ENCODE measurements around the gene AKAP6. TPM values are rescaled to one million over a fixed set of nuclear protein-coding genes. Genes with fewer than 3 reads are reported as not detected.

Gene AKAP6
- total RNA-seq, 3 donors from 2014 or later, result 1.1 to 9.1 (median 4.6) TPM

DNA sequence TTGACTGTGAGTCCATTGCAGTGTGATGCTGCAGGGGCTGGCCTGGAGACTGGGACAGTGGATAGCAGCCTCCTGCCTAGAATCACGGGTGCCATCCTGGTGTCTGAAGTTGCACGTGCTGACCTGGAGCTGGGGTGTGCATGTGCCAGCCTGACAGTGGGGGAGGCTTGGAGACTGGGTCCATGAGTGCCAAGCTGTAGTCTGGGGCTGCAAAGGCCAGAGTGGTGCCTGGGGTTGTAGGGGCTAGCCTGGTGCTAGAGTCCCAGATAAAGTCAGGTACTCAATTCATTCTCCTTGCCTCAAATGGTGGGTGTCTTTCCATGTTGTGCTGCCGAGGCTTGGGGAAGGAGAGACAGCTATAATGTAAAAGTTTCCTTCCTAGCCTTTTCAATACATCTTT, 427.7 kb downstream of the AKAP6 start:
- Histone ChIP-seq H3K4me3 (no peak overlapping the region), H3K4me1 (no peaks in the 10 kb centered on the region), H3K36me3 (no peaks in the 10 kb centered on the region), H3K9me3 (peaks cover 0 to 10% of the 10 kb centered on the region in 2 donors), H3K27me3 (no peaks in the 10 kb centered on the region), H3K27ac (no peak overlapping the region)
- intact Hi-C loops (cut with DNase I; ENCODE audit: low total_unique reads), result no loop called here
- no peak for DNase-seq (ENCODE audit: low spot score in 2 of 2)
- no peak for TF ChIP-seq POLR2AphosphoS5 (IDR thresholded peaks at IDR 0.05)

GRCh38 chr14:32757568-32757967, 428.5 kb downstream of the AKAP6 start:
- TF ChIP-seq, protein P1, sequence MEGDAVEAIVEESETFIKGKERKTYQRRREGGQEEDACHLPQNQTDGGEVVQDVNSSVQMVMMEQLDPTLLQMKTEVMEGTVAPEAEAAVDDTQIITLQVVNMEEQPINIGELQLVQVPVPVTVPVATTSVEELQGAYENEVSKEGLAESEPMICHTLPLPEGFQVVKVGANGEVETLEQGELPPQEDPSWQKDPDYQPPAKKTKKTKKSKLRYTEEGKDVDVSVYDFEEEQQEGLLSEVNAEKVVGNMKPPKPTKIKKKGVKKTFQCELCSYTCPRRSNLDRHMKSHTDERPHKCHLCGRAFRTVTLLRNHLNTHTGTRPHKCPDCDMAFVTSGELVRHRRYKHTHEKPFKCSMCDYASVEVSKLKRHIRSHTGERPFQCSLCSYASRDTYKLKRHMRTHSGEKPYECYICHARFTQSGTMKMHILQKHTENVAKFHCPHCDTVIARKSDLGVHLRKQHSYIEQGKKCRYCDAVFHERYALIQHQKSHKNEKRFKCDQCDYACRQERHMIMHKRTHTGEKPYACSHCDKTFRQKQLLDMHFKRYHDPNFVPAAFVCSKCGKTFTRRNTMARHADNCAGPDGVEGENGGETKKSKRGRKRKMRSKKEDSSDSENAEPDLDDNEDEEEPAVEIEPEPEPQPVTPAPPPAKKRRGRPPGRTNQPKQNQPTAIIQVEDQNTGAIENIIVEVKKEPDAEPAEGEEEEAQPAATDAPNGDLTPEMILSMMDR (IDR thresholded peaks at IDR 0.05), result no peak
- no peak for TF ChIP-seq POLR2AphosphoS5 (IDR thresholded peaks at IDR 0.05)
- TF ChIP-seq POLR2A (IDR thresholded peaks at IDR 0.05), result no peak
- Histone ChIP-seq H3K27me3 (no peaks in the 10 kb centered on the region), H3K27ac (no peak overlapping the region), H3K36me3 (no peaks in the 10 kb centered on the region), H3K4me3 (no peak overlapping the region), H3K9me3 (peaks cover 0 to 10% of the 10 kb centered on the region in 2 donors), H3K4me1 (no peaks in the 10 kb centered on the region)
- DNase-seq (ENCODE audit: low spot score in 2 of 2), result no peak
- intact Hi-C loops (cut with DNase I; ENCODE audit: low total_unique reads), result no loop called here

GRCh38 chr14:32761381-32761968, 432.4 kb downstream of the AKAP6 start:
- TF ChIP-seq, protein P1 (IDR thresholded peaks at IDR 0.05), result no peak
- TF ChIP-seq POLR2AphosphoS5 (IDR thresholded peaks at IDR 0.05) (no peak), POLR2A (IDR thresholded peaks at IDR 0.05) (no peak)
- no peaks in the 10 kb centered on the region for H3K9me3 ChIP-seq
- intact Hi-C loops (cut with DNase I; ENCODE audit: low total_unique reads), result no loop called here
- H3K27me3 ChIP-seq, result no peaks in the 10 kb centered on the region
- H3K36me3 ChIP-seq, result no peaks in the 10 kb centered on the region
- no peak overlapping the region for H3K4me3 ChIP-seq
- no peaks in the 10 kb centered on the region for H3K4me1 ChIP-seq
- no peak for DNase-seq (ENCODE audit: low spot score in 2 of 2)
- H3K27ac ChIP-seq, result no peak overlapping the region

GRCh38 chr14:32762886-32763285, 433.8 kb downstream of the AKAP6 start:
- no peak for DNase-seq (ENCODE audit: low spot score in 2 of 2)
- no peaks in the 10 kb centered on the region for H3K27me3 ChIP-seq
- H3K36me3 ChIP-seq, result no peaks in the 10 kb centered on the region
- TF ChIP-seq POLR2AphosphoS5 (IDR thresholded peaks at IDR 0.05) (no peak), POLR2A (IDR thresholded peaks at IDR 0.05) (no peak)
- intact Hi-C loops (cut with DNase I; ENCODE audit: low total_unique reads), result no loop called here
- H3K4me3 ChIP-seq, result no peak overlapping the region
- no peaks in the 10 kb centered on the region for H3K4me1 ChIP-seq
- H3K9me3 ChIP-seq, result no peaks in the 10 kb centered on the region
- H3K27ac ChIP-seq, result no peak overlapping the region

DNA sequence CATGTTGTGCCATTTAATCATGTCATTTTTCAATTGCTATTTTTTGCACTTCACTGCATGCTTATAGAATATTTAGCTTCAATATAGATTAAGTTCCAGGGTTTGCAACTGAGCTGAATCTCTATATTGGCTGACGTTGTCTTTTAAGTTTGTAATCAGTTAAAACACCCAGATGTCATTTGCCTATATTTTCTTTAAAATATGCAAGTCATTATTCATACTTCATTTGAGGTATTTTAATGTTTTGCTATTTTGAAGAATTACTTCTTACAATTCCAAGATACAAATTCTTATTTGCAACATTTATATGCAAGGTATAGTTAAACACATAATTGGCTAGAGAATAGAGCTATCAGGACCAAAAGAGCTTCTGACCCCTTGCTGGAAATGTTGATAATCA, 434.6 kb downstream of the AKAP6 start:
- Histone ChIP-seq H3K27ac (no peak overlapping the region), H3K27me3 (no peaks in the 10 kb centered on the region), H3K36me3 (no peaks in the 10 kb centered on the region), H3K4me3 (no peak overlapping the region), H3K9me3 (no peaks in the 10 kb centered on the region), H3K4me1 (no peaks in the 10 kb centered on the region)
- TF ChIP-seq POLR2A (IDR thresholded peaks at IDR 0.05), result no peak
- DNase-seq (ENCODE audit: low spot score in 2 of 2), result no peak
- intact Hi-C loops (cut with DNase I; ENCODE audit: low total_unique reads), result no loop called here

DNA sequence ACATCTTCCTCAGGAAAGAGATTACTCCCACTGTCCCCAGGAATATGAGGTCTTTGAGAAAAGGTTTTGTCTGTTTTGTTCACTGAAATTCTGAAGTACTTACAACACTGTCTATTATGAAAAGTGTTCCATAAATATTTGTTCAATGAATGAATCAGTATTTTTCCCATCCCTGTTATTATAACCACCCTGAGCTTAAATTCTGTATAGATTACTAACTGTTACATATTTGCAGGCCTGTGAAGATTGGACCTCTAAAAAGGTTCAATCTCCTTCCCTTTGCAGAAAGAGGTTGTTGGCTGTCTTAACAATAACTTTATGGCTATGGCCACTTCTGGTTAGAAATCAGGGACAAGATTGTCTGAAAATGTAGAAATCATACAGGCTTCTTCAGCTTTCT, 435.0 kb downstream of the AKAP6 start:
- Histone ChIP-seq H3K9me3 (no peaks in the 10 kb centered on the region), H3K36me3 (no peaks in the 10 kb centered on the region), H3K27me3 (no peaks in the 10 kb centered on the region), H3K4me1 (no peaks in the 10 kb centered on the region), H3K27ac (no peak overlapping the region), H3K4me3 (no peak overlapping the region)
- no peak for DNase-seq (ENCODE audit: low spot score in 2 of 2)
- TF ChIP-seq POLR2A (IDR thresholded peaks at IDR 0.05), result no peak
- intact Hi-C loops (cut with DNase I; ENCODE audit: low total_unique reads), result no loop called here

DNA sequence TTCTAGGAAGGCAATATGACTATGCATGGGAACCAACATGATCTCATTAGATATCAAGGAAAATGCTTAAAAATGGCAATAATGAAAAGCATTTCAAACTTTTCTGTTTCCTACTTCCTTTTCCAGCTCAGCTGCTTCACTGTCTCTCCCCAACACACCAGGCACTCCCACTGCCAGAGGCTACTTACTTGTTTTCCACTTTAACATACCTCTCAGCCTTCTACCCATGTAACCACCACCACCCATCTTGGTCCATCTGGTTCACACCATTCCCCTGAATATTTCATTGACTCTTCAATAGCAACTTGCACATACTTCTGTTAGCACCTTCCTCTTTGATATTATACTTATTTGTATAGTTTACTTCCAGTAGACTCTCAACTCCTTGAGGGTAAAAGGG, 441.3 kb downstream of the AKAP6 start:
- TF ChIP-seq, protein P1 (IDR thresholded peaks at IDR 0.05), result no peak
- TF ChIP-seq POLR2A (IDR thresholded peaks at IDR 0.05), result no peak
- TF ChIP-seq POLR2AphosphoS5 (IDR thresholded peaks at IDR 0.05), result no peak
- Histone ChIP-seq H3K9me3 (no peaks in the 10 kb centered on the region), H3K36me3 (no peaks in the 10 kb centered on the region), H3K4me1 (no peaks in the 10 kb centered on the region), H3K27ac (no peak overlapping the region), H3K4me3 (no peak overlapping the region), H3K27me3 (no peaks in the 10 kb centered on the region)
- no peak for DNase-seq (ENCODE audit: low spot score in 2 of 2)
- intact Hi-C loops (cut with DNase I; ENCODE audit: low total_unique reads), result no loop called here
